ENCODE measurements around the gene LMNA.
"Not testable (repeated sequence)": the region's sequence is repeated elsewhere in the genome, so short reads cannot be mapped to it uniquely, and the experiment has no call there.

Gene LMNA

GRCh38 chr1:156104861-156105832 is 9.4 kb upstream of the LMNA start:
- peak; percentile 61 for DNase-seq

- DNase-seq = peak; percentile 59
Measured at GRCh38 chr1:156106624-156107488, 7.7 kb upstream of the LMNA start.

- no peak for DNase-seq
Measured at GRCh38 chr1:156108057-156108456, 6.5 kb upstream of the LMNA start.

GRCh38 chr1:156108664-156109241 is 5.8 kb upstream of the LMNA start:
- DNase-seq = no peak

- DNase-seq = no peak
Measured at GRCh38 chr1:156110252-156110651, 4.3 kb upstream of the LMNA start.

GRCh38 chr1:156111355-156111962 is 3.1 kb upstream of the LMNA start:
- DNase-seq = no peak

GRCh38 chr1:156112276-156113137 is 2.0 kb upstream of the LMNA start:
- no peak for DNase-seq

- DNase-seq = no peak
Measured at GRCh38 chr1:156113282-156113950, 1.1 kb upstream of the LMNA start.

GRCh38 chr1:156114919-156115513 is 505 bp downstream of the LMNA start:
- peak; percentile 67 for DNase-seq

- peak; percentile 61 for DNase-seq
Measured at GRCh38 chr1:156115514-156116374, 1.2 kb downstream of the LMNA start.

GRCh38 chr1:156116731-156117130 is 2.2 kb downstream of the LMNA start:
- not testable (repeated sequence) for DNase-seq

- DNase-seq = no peak
Measured at GRCh38 chr1:156117414-156118176, 3.1 kb downstream of the LMNA start.

- no peak for DNase-seq
Measured at GRCh38 chr1:156118177-156118868, 3.8 kb downstream of the LMNA start.

GRCh38 chr1:156119503-156120209 is 5.1 kb downstream of the LMNA start:
- peak; percentile 51 for DNase-seq

GRCh38 chr1:156120318-156120717 is 5.8 kb downstream of the LMNA start:
- no peak for DNase-seq

GRCh38 chr1:156121005-156121404 is 6.5 kb downstream of the LMNA start:
- not testable (repeated sequence) for DNase-seq

- no peak for DNase-seq
Measured at GRCh38 chr1:156121457-156121856, 6.9 kb downstream of the LMNA start.

- no peak for DNase-seq
Measured at GRCh38 chr1:156122086-156122485, 7.6 kb downstream of the LMNA start.

Data from activated CD8-positive, alpha-beta memory T cell treated with anti-CD3 and anti-CD28 coated beads, Interleukin-2, amount 50 U/mL, for 48 hours (primary cell).